ENCODE results near the gene CCNI2.

Gene CCNI2

GRCh38 chr5:132761321-132762240, 14.4 kb downstream of the CCNI2 start:
- TF ChIP-seq CTCF (conservative IDR thresholded peaks at IDR 0.05; ENCODE audit: low read length): no peak
- DNase-seq (ENCODE audit: low read depth): no peak
- H3K4me3 ChIP-seq (ENCODE audit: low read length): no peak overlapping the region

GRCh38 chr5:132762246-132763000, 15.2 kb downstream of the CCNI2 start:
- TF ChIP-seq CTCF (conservative IDR thresholded peaks at IDR 0.05; ENCODE audit: low read length): no peak

GRCh38 chr5:132763181-132764036, 16.2 kb downstream of the CCNI2 start:
- DNase-seq (ENCODE audit: low read depth): no peak
- TF ChIP-seq CTCF (conservative IDR thresholded peaks at IDR 0.05; ENCODE audit: low read length): no peak
- no peak overlapping the region for H3K4me3 ChIP-seq (ENCODE audit: low read length)

More at GRCh38 chr5:132762246-132763000, 15.2 kb downstream of the CCNI2 start:
- no peak for DNase-seq (ENCODE audit: low read depth)
- no peak overlapping the region for H3K4me3 ChIP-seq (ENCODE audit: low read length)

GRCh38 chr5:132764051-132764450, 16.8 kb downstream of the CCNI2 start:
- no peak for DNase-seq (ENCODE audit: low read depth)
- H3K4me3 ChIP-seq (ENCODE audit: low read length): no peak overlapping the region
- no peak for TF ChIP-seq CTCF (conservative IDR thresholded peaks at IDR 0.05; ENCODE audit: low read length)

- DNase-seq (ENCODE audit: low read depth): no peak
- no peak overlapping the region for H3K4me3 ChIP-seq (ENCODE audit: low read length)
- no peak for TF ChIP-seq CTCF (conservative IDR thresholded peaks at IDR 0.05; ENCODE audit: low read length)
Measured at GRCh38 chr5:132764671-132765238, 17.5 kb downstream of the CCNI2 start.

GRCh38 chr5:132765311-132766019, 18.2 kb downstream of the CCNI2 start:
- no peak for TF ChIP-seq CTCF (conservative IDR thresholded peaks at IDR 0.05; ENCODE audit: low read length)
- DNase-seq (ENCODE audit: low read depth): no peak
- no peak overlapping the region for H3K4me3 ChIP-seq (ENCODE audit: low read length)

Measured in AG10803 (cell line).